WTC11 (cell line): Measurements from ENCODE around the gene PLIN1.

Source experiments
- AFF4 ChIP-seq: sonication (generic); formaldehyde crosslinking; IDR thresholded peaks from 2 replicates; pipeline ENCODE4 v1.8.1; 2023; ENCODE audit warnings: mild to moderate bottlenecking, missing genetic modification reagents, borderline replicate concordance
- ATF2 ChIP-seq: sonication (generic); formaldehyde crosslinking; IDR thresholded peaks from 2 replicates; pipeline ENCODE4 v1.8.1; 2022; ENCODE audit warnings: low read depth, missing genetic modification reagents, borderline replicate concordance
- CTCF ChIP-seq: fragments of 200-600 bp; IDR thresholded peaks from 2 replicates; pipeline ENCODE4 v1.8.0; 2022; ENCODE audit warnings: antibody characterized with exemption
- IRF1 ChIP-seq: sonication (generic); formaldehyde crosslinking; IDR thresholded peaks from 2 replicates; pipeline ENCODE4 v1.8.0; 2023; ENCODE audit warnings: missing genetic modification reagents
- MAX ChIP-seq: sonication (generic); formaldehyde crosslinking; IDR thresholded peaks from 2 replicates; pipeline ENCODE4 v1.8.0; 2022; ENCODE audit warnings: mild to moderate bottlenecking, missing genetic modification reagents
- NR3C1 ChIP-seq: sonication (generic); formaldehyde crosslinking; conservative IDR thresholded peaks from 2 replicates; pipeline ENCODE4 v1.8.1; 2023; ENCODE audit warnings: low read depth, mild to moderate bottlenecking, missing genetic modification reagents
- PREB ChIP-seq: sonication (generic); formaldehyde crosslinking; IDR thresholded peaks from 2 replicates; pipeline ENCODE4 v1.8.1; 2022; ENCODE audit warnings: mild to moderate bottlenecking, missing genetic modification reagents, moderate library complexity, borderline replicate concordance
- RELA ChIP-seq: sonication (generic); formaldehyde crosslinking; IDR thresholded peaks from 2 replicates; pipeline ENCODE4 v1.8.1; 2022; ENCODE audit warnings: missing genetic modification reagents, mild to moderate bottlenecking, borderline replicate concordance
- TCF7 ChIP-seq: sonication (generic); formaldehyde crosslinking; IDR thresholded peaks from 2 replicates; pipeline ENCODE4 v1.8.0; 2022; ENCODE audit warnings: mild to moderate bottlenecking, low read depth, missing genetic modification reagents, moderate library complexity
- USF1 ChIP-seq: sonication (generic); formaldehyde crosslinking; IDR thresholded peaks from 2 replicates; pipeline ENCODE4 v1.8.0; 2022; ENCODE audit warnings: mild to moderate bottlenecking, missing genetic modification reagents
- USF2 ChIP-seq: sonication (generic); formaldehyde crosslinking; IDR thresholded peaks from 2 replicates; pipeline ENCODE4 v1.8.1; 2023; ENCODE audit warnings: mild to moderate bottlenecking, missing genetic modification reagents, moderate library complexity
- ZBTB43 ChIP-seq: sonication (generic); formaldehyde crosslinking; IDR thresholded peaks from 2 replicates; pipeline ENCODE4 v1.8.1; 2023; ENCODE audit warnings: mild to moderate bottlenecking, missing genetic modification reagents
- ZNF317 ChIP-seq: sonication (generic); formaldehyde crosslinking; IDR thresholded peaks from 2 replicates; pipeline ENCODE4 v1.8.1; 2023; ENCODE audit warnings: low read depth, mild to moderate bottlenecking, moderate library complexity, missing genetic modification reagents, borderline replicate concordance

- no peak for TF ChIP-seq ATF2 (CRISPR knock-in tag)
- TF ChIP-seq CTCF = no peak
- TF ChIP-seq MAX (CRISPR knock-in tag) = no peak
- TF ChIP-seq USF1 (CRISPR knock-in tag) = no peak
- no peak for TF ChIP-seq ZNF317 (CRISPR knock-in tag)
- no peak for TF ChIP-seq NR3C1 (CRISPR knock-in tag)
- TF ChIP-seq RELA = no peak
- TF ChIP-seq AFF4 (CRISPR knock-in tag) = no peak
- TF ChIP-seq PREB (CRISPR knock-in tag) = no peak
- TF ChIP-seq USF2 (CRISPR knock-in tag) = no peak
- no peak for TF ChIP-seq IRF1 (CRISPR knock-in tag)
- TF ChIP-seq TCF7 (CRISPR knock-in tag) = no peak
- no peak for TF ChIP-seq ZBTB43
Observed at GRCh38 chr15:89669941-89670340, 9.2 kb downstream of the PLIN1 start.
